ENCODE results near the gene HBD.
"Not testable (repeated sequence)": the region's sequence is repeated elsewhere in the genome, so short reads cannot be mapped to it uniquely, and the experiment has no call there.

- TF ChIP-seq EZH2phosphoT487 (IDR thresholded peaks at IDR 0.05; ENCODE audit: insufficient read depth, low read depth); EZH2 (IDR thresholded peaks at IDR 0.05; ENCODE audit: insufficient read depth, poor library complexity, severe bottlenecking): not testable (repeated sequence)
Measured at GRCh38 chr11:5254023-5254422, 19.7 kb upstream of the HBD start.
